ENCODE results near the gene RASGRF1.

DNA sequence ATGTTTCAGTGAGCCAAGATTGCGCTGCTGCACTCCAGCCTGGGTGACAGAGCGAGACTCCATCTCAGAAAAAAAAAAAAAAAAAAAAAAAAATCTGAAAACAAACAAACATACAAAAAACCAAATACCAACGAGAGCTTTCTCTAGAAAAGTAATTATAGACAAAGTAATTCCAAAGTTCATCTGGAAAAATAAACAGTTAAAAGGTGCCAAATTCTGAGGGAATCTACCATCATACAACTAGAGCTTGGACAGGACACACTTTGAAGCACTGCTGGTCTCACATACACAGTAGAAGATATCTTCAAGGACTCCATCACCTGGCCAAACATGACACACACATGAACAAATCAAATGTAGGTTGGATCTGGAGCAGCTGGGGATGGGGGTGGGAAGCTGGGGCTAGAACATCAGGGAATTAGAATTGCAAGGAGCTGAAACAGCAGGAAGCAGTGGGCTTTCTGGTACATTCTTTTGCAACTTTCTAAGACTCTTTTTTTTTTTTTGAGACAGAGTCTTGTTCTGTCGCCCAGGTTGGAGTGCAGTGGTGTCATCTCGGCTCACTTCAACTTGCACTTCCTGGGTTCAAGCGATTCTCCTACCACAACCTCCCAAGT, 104.6 kb downstream of the RASGRF1 start:
- TF ChIP-seq, protein P1, sequence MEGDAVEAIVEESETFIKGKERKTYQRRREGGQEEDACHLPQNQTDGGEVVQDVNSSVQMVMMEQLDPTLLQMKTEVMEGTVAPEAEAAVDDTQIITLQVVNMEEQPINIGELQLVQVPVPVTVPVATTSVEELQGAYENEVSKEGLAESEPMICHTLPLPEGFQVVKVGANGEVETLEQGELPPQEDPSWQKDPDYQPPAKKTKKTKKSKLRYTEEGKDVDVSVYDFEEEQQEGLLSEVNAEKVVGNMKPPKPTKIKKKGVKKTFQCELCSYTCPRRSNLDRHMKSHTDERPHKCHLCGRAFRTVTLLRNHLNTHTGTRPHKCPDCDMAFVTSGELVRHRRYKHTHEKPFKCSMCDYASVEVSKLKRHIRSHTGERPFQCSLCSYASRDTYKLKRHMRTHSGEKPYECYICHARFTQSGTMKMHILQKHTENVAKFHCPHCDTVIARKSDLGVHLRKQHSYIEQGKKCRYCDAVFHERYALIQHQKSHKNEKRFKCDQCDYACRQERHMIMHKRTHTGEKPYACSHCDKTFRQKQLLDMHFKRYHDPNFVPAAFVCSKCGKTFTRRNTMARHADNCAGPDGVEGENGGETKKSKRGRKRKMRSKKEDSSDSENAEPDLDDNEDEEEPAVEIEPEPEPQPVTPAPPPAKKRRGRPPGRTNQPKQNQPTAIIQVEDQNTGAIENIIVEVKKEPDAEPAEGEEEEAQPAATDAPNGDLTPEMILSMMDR (IDR thresholded peaks at IDR 0.05), result no peak
- TF ChIP-seq POLR2A (IDR thresholded peaks at IDR 0.05), result no peak

Measured in adrenal gland (tissue), 5 donors.